ENCODE data around the gene CYSLTR2.

Gene CYSLTR2

DNA sequence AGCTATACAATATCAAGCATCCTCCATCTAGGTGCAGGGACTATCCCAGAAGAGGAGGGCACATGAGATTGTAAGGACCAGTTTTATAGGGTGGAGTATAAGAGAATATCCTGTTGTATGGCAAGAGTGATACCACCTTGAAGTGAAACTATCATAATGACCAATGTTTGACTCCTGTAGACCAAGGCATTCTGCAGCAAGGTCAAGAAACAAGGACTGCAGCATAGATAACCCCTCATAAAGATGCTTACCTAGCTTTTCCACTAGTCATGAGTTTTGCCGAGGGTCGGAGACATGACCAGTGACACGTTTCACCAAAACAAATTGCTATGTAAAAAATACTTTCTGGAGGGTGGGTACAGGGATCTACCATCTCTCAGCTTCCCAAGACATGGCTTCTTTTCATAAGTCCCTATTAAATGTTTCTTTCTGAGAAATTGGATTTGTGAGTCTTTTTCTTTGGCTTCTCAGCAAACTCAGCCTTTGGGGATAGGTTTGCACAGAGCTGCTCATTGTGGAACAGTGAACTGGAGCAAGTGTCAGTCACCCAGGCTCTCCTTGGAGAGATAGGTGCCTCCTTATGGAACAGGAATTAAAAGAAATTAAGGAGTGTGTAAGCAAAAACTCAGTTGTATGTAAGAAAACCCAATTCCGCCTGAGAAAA is 28.2 kb upstream of the CYSLTR2 start:
- no peak for DNase-seq (ENCODE audit: low read depth)
- no peak overlapping the region for H3K4me3 ChIP-seq (ENCODE audit: low read depth, low read length)
- TF ChIP-seq, protein P1, sequence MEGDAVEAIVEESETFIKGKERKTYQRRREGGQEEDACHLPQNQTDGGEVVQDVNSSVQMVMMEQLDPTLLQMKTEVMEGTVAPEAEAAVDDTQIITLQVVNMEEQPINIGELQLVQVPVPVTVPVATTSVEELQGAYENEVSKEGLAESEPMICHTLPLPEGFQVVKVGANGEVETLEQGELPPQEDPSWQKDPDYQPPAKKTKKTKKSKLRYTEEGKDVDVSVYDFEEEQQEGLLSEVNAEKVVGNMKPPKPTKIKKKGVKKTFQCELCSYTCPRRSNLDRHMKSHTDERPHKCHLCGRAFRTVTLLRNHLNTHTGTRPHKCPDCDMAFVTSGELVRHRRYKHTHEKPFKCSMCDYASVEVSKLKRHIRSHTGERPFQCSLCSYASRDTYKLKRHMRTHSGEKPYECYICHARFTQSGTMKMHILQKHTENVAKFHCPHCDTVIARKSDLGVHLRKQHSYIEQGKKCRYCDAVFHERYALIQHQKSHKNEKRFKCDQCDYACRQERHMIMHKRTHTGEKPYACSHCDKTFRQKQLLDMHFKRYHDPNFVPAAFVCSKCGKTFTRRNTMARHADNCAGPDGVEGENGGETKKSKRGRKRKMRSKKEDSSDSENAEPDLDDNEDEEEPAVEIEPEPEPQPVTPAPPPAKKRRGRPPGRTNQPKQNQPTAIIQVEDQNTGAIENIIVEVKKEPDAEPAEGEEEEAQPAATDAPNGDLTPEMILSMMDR (IDR thresholded peaks at IDR 0.05; ENCODE audit: insufficient read depth, low read depth, low read length, missing control alignments), result no peak

DNA sequence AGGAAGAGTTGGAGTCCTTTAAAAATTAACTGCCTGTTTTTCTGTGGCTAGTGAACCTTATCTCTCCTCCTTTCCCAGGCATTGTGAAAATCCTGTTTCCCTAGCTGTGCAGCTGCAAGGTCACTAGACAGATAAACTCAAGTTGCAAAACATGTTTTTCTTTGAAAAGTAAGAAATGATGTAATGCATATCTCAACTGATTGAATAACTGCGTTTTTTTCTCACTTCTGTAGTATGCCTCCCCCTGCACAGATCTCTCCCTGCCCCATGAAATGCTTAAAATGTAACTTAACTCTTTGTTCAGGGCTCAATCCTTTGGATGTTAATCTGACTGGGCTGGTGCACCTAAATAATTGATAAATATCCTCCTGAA is 27.7 kb upstream of the CYSLTR2 start:
- no peak for DNase-seq (ENCODE audit: low read depth)

DNA sequence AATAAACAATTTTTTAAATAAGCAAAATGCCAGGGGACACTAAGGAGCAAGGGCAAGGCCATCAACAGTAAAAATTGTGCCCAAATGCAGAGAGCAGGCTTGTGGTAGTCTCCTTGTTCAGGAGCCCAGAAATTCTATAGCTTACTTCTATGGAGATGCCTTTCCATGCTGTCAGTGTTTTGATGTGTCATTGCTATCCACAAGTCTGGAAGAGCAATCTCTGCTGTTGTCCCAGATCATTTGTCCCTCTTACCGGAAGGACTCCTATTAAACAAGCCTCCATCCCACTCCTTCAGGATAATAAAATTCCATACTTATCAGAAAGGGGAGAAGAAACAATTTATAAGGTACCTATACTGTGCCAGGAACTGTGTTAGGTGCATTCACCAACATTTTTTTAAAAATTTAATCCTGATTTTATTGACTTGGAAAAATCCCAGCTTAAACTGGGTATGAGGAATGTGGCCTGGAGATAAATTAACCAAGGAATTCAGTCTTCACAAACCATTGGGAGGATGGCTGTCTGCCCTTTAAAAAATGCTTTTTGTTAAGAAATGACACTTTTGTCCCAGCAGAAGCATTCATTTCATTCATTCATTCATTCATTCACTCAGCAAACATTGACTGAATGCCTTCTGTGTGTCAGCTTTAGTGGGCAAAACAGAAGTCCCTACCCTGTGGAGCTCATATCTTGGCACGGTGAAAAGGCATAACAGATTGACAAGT is 26.8 kb upstream of the CYSLTR2 start:
- no peak overlapping the region for H3K4me3 ChIP-seq (ENCODE audit: low read depth, low read length)
- no peak for DNase-seq (ENCODE audit: low read depth)
- TF ChIP-seq, protein P1 (IDR thresholded peaks at IDR 0.05; ENCODE audit: insufficient read depth, low read depth, low read length, missing control alignments), result no peak

More for the DNA sequence above, 27.7 kb upstream of the CYSLTR2 start:
- no peak overlapping the region for H3K4me3 ChIP-seq (ENCODE audit: low read depth, low read length)
- TF ChIP-seq, protein P1 (IDR thresholded peaks at IDR 0.05; ENCODE audit: insufficient read depth, low read depth, low read length, missing control alignments), result no peak

DNA sequence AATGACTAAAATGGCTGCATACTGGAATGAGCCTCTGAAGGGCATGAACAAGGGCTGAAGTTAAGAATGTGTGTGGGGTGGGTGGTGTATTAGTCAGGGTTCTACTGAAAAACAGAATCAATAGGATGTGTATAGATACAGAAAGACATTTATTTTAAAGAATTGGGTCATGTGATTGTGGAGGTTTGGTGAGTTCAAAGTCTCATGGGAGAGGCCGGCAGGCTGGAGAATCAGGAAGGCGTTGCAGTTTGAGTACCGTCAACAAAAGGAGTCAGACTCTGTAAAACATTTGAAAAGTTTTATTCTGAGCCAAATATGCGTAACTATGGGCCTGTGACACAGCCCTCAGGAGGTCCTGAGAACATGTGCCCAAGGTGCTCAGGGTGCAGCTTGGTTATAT is 24.5 kb upstream of the CYSLTR2 start:
- TF ChIP-seq, protein P1 (IDR thresholded peaks at IDR 0.05; ENCODE audit: insufficient read depth, low read depth, low read length, missing control alignments), result no peak
- H3K4me3 ChIP-seq (ENCODE audit: low read depth, low read length), result no peak overlapping the region
- no peak for DNase-seq (ENCODE audit: low read depth)

DNA sequence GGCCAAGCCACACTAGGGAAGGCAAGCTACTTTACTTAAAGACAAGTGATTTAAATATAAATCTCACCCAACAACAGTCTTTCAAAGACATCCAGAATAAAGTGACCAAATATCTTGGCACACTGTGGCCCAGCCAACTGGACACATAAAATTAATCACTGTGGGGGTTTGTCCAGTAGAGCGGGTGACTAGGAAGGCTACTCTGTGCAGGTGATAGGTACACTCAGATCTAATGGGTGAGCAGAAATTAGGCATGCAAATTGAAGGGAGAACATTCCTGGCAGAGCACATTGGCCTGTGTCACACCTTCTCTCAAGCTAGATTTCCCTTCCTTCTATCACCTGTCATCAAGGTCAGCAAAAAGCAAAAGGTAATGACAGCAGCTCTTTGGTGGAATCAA is 23.4 kb upstream of the CYSLTR2 start:
- TF ChIP-seq, protein P1 (IDR thresholded peaks at IDR 0.05; ENCODE audit: insufficient read depth, low read depth, low read length, missing control alignments), result no peak
- no peak overlapping the region for H3K4me3 ChIP-seq (ENCODE audit: low read depth, low read length)
- DNase-seq (ENCODE audit: low read depth), result no peak

DNA sequence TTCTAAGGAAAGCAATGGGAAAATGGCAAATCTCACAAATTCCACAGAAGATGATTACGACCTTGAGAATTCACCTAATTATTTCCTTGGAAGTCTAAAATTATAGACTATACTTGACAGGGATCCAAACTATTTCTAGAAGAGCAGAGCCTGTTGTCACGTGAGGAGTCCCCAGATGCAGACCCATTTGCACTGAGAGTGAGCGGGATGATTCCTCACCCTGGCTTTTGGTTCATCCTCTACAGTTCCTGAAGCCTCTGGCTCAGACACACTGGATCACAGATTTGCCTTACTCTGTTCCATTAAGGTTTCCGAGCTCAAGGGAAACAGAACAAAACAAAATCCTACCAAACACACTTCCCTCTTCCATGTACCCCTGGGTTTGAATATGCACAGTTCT is 23.0 kb upstream of the CYSLTR2 start:
- no peak for DNase-seq (ENCODE audit: low read depth)
- H3K4me3 ChIP-seq (ENCODE audit: low read depth, low read length), result no peak overlapping the region
- TF ChIP-seq, protein P1 (IDR thresholded peaks at IDR 0.05; ENCODE audit: insufficient read depth, low read depth, low read length, missing control alignments), result no peak

All from GM12865 (cell line).